NCI-H2227 (cell line): ENCODE results near the gene HMCES.

Experiments used
- DNase-seq: peaks from one replicate; lab custom pipeline; 2025; ENCODE audit not compliant: unreplicated experiment; lab: John Stamatoyannopoulos, UW

Gene HMCES, protein sequence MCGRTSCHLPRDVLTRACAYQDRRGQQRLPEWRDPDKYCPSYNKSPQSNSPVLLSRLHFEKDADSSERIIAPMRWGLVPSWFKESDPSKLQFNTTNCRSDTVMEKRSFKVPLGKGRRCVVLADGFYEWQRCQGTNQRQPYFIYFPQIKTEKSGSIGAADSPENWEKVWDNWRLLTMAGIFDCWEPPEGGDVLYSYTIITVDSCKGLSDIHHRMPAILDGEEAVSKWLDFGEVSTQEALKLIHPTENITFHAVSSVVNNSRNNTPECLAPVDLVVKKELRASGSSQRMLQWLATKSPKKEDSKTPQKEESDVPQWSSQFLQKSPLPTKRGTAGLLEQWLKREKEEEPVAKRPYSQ

DNA sequence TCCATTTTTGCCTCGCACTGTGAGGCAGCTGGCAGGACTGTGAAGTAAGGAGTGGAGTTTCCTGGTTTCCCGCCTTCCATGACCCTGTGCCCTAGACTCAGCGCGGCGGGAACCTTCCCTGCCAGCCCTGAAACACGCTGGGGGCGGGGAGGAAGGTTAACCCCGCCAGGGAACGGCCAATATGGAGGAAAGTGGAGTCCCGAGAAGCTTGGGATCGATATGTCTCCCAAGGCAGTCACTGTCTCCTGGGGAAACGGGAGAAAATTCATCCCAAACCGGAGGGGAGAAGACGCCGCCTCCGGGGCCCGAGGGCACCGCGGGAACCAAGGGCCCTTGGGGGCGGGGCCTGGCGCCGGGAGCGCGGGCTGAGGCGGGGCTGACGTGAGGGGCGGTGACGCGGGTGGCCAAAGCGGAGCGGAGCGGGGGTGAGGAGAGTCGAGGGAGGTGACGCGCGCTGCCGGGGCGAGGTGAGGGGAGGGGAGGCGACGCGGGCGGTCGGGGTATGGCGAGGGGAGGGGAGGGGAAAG is at the start of gene HMCES:
Gene HMCES, plus strand, starts transcription at position 432 of the 527 bp plus-strand sequence. CDS start 863 bp downstream, outside the sequence.
- peak; percentile 90 for DNase-seq

DNA sequence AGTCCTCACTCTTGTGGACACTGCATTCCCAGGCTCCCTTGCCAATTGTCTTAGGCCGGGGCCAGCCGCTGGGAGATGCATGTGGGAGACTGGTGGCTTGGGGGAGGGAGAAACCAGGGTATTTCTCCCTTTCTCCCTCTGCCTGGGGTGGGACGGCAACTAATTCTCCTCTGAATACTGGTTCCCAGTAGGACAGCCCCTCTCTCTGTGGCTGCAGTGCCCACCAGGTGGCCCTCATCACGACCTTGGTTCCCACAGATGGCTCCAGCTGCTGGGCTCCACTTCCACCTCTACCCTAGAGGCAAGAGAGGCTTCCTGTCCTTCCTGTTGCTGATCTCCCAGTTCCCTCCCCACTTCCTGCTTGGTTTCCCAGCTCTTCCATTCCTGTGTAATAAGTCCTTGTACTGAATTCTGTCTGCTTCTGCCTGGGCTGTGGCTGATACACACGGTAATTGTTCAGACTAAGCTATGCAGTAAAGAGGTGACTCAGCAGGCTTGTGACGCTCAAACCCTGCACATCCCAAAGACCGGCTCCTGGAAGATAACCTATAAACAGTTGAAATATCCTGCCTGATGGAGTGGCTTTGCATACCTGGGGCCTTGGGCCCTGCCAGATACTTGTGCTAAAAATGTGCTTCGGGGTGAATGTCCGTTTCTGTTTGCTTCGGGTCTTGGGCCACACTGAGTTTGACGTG is 49.6 kb upstream of the HMCES start:
- DNase-seq: no peak

DNA sequence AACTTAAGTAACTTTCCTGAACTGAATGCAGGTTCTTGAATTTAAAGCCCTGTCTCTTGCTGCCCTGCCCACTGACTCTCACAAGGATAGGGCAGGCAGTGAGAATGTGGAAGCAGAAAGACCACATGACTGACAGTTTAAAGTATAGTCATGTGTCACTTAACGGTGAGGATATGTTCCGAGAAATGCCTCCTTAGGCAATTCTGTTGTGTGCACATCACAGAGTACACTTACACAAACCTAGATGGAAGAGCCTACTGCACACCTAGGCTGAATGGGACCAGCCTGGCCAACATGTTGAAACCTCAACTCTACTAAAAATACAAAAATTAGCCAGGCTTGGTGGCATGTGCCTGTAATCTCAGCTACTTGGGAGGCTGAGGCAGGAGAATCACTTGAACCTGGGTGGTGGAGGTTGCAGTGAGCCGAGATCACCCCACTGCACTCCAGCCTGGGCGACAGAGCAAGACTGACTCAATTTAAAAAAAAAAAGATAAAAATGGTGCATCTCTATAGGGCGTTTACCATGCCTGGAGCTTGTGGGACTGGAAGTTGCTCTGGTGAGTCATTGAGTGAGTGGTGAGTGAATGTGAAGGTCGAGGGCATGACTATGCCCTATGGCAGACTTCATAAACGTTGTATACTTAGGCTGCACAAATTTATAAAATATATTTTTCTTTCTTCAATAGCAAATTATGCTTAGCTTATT is 48.2 kb upstream of the HMCES start:
- no peak for DNase-seq

DNA sequence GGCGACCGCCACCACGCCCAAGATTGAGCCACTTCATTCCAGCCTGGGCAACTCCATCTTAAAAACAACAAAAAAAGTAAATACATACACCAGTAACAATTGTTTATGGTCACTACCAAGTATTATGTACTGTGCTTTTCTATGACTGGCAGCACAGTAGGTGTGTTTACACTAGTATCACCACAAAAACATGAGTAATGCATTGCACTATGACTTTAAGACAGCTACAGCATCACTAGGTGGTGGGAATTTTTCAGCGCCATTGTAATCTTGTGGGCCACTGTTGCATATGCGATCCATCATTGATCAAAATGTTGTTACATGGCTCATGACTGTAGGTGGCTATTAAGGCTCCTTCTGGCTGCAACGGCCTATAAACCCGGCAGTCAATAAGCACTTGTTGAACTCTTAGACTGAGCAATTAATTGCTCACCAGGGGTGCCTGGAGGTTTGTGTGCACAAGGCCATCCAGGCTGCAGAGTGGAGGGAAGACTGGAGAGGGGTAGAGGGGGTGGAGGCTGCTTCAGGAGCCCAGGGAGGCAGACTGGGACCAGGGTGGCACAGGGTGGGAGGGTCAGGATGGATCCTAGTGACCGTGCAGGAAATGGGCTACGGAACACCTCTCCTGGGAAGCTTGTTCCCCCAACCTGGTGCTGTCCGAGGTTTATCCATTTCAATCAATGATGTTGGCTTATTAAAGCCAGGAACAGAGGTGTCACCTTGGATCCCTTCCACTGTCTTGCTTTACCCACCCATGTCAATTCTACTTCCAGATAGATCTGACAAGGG is 47.1 kb upstream of the HMCES start:
- DNase-seq: peak; percentile 31

DNA sequence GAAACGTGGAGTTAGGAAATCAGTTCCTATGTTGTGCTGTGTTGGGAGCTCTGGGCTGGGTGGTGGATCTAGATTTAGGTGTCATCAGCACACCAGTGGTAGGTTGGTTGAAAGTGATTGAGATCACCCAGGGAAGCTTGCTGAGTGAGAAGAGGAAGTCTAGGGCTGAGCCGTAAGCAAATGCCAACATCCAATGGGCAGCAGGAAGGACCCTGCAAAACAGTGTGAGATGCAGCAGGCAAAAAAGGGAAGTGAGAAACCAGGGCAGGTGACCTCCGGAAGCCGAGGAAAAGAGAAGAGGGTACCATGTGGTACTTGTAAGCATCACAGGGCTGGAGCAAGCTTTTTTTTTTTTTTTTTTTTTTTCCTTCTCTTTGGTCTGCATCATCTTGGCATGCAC is 45.1 kb upstream of the HMCES start:
- no peak for DNase-seq

DNA sequence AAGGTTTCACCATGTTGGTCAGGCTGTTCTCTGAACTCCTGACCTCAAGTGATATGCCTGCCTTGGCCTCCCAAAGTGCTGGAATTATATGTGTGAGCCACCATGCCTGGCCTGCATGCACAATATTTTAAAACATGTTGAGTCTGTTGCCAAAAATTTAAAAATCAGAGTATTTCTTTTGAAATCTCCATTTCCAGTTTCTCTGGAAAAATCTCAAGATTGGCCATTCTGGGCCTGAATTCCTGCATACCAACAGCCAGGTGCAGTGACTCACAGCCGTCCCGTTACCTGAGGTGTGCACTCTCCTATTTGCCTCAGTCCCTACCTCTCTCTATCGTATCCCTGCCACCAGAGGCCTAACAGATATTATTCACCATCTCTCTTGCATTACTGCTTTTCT is 44.2 kb upstream of the HMCES start:
- DNase-seq: no peak

DNA sequence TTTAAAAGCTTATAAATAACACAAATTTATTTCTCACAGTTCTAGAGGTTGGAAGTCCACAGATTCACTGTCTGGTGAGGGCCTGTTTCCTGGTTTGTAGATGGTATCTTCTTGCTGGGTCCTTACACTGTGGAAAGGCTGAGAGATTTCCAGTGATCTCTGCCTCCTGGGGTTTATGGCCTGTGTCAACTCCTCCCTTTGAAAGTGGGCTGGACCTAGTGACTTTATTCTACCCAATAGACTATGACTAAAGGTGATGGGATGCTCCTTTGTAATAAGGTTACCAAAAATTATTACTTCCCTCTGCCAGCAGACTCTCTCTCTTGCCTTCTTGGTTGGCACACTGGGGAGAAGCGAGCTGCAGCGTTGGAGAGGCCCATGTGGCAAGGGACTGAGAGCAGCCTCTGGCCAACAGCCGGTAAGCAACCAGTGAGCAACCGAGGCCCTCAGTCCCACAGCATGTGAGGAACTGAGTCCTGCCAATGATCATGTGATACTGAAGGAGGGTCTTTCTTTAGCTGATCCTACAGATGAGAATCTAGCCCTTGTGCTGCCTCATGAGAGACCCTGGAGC is 43.2 kb upstream of the HMCES start:
- no peak for DNase-seq

DNA sequence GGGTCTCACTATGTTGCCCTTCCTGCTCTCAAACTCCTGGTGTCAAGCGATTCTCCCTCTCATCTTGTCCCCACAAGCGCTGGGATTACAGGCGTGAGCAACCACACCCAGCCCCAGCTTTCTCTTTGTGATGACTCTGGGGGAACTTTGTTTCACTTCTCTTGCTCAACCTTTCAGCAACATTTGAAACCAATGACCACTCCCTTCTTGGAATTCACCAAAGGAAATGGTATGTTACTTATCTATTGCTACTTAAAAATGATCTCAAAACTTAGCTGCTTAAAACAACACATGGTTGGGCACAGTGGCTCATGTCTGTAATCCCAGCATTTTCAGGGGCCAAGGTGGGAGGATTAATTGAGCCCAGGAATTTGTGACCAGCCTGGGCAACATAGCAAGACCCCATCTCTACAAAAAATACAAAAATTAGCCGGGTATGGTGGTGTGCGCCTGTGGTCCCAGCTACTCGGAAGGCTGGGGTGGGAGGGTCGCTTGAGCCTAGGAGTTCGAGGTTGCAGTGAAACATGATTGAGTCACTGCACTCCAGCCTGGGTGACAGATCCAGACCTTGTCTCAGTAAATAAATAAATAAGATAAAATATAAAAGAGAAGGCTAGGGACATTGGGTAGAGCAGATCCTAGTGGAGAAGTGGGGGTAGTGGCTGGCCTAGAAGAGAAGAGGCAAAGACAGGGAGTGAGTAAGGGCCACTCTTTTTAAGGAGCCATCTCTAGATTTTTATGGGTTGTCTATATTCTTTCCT is 39.5 kb upstream of the HMCES start:
- no peak for DNase-seq

DNA sequence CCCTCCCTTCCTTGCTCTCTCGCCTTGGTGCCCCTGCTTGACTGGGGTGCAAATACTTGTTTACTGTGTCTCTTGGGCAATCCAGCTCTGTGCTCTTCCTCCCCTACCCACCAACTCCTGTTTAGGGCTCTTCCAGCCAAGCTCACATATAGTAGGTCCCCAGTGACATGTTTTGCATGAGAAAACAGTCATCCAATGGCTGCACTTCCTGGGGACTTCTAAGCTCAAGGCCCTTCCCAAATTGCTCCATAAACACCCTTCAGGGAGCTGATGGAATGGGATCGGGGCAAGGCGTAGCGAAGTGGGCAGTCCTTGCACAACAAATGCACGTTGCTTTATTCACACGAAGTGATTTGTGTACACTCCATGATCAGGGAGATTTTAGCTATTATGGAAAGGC is 38.7 kb upstream of the HMCES start:
- no peak for DNase-seq

DNA sequence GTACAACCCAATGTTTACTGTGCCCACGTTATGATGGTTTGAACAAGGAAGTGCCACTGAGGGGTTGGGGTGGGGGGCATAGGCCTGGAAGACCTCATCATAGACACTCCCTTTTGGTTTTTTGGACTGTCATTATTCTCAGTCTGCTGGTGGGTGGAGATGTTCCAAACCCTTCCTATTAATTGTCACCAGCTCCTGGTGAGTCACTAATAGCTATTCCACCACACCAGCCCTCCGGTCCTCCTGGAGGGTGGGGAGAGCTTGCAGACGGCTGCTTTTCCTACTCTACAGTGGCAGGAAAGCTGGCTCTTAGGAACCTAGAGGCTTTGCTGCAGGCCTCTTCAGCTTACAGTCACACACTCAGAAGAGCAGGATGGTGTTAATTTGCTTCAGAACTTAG is 38.2 kb upstream of the HMCES start:
- no peak for DNase-seq

DNA sequence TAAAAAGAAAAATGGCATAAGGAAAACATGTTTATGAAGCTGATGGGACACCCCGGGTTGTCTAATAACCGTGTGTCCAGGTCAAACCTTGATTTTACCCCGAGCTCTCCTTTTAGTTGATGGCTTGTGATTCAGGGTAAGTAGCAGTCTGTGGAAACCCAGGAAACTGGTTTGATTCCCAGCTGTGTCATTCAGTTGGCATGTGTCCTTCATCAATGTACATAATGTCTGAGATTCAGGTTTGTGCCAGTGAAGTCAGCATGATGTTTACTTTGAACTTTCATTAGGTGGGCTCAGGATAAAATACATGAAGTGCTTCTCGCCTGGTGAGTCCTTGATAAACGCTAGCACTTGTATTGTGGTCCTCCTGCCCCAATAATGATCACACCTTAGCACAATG is 33.5 kb upstream of the HMCES start:
- no peak for DNase-seq

DNA sequence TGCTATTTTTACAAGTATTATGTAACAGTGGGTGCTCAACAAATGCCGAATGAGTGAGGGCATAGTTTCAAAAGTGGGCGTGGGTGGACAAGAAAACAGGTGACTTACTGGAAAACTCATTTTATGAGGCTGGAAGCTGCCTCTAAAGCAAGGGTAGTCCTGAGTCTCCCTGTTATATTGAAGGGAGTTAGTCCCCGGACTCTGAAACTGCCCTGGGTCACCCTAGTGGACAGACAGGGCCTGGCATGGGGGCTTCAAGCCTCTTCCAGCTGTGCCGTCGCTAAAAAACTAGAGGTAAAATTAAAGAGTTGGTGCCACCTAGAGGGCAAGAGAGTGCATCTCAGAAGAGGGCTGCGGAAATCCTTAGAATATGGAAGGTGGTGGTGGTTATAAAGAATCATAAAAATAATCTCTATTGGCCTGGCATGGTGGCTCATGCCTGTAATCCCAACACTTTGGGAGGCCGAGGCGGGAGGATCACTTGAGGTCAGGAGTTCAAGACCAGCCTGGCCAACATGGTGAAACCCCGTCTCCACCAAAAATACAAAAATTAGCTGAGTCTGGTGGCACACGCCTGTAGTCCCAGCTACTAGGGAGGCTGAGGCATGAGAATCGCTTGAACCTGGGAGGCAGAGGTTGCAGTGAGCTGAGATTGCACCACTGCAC is 32.9 kb upstream of the HMCES start:
- DNase-seq: peak; percentile 84

DNA sequence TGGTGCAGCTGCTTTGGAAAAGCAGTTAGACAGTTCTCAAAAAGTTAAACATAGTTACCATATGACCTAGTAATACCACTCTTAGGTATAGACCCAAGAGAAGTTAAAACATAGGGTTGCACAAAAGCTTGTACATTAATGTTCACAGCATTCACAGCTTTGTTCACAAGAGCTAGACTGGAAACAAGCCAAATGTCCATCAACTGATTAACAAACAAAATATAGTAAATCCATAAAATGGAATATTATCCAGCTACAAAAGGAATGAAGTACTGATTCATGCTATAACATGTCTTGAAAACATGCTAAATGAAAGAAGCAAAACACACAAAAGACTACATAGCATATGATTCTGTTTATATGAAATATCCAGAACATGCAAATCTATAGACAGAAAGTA is 32.0 kb upstream of the HMCES start:
- no peak for DNase-seq

DNA sequence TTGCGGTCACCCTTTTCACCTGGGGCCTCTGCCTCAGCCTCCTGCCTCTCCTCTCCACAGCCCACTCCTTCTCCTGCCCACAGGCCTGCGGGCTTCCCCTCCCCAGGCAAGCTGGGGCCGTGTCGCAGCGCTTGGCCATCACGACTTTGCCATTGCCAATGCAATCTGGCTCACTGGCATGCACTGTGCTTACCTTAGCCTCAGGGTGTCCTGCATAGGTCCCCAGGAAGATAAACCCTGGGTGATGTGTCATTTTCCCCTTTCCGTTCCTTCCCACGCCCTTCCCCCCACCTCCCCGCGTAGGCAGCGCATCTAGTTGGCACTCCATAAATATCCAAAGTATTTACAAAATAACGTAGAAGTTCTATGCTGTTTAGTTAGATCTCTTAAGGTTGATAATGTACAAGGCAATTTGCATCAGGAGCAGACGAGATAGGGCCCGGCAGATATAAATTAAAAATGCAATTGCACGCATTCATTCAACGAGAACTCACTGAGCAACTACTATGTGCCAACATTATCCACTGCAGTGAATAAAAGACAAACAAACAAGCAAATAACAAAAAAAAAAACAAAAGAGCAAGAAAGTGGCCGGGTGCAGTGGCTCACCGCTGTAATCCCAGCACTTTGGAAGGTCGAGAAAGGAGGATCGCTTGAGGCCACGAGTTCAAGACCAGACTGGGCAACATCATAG is 30.2 kb upstream of the HMCES start:
- DNase-seq: no peak

DNA sequence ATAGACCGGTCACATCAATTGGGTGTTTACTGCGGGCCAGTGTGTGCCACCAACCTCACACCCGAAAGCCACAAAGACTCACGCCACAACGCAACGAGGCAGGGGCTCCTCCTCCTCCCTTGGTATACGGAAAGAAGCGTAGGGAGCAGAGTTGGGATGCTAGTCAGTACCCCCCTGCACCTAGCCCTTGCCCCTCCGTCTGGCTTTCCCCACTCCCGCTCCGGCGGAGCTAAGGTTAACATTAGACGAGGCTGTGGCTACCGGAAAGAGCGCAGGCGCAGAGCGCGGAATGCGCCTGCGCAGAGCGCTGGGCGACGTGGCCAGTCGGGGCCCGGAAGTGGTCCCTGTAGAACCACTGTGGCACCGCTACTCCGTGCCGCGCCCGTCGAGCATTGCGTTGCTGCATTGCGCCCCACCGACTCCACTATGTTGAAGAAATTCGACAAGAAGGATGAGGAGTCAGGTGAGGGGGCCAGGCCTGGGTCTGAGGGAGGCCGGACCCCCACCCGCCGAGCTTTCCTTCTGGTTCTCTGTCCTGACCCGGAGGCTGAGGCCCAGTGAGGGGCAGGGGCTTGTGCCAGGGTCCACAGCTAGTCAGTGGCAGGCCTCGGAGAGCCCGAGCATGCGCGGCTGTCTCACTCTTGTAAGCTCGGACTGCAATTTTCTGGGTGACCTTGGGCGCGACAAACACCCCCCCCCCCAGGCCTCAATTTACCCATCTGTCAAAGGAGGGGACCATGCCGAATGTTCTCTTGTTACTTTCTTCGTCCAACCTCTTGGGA is 29.2 kb upstream of the HMCES start, which contains the start of gene COPG1:
Gene COPG1, plus strand, starts transcription at position 323 of the 782 bp plus-strand sequence. Its CDS starts 104 bp downstream, at position 427.
- peak; percentile 92 for DNase-seq

DNA sequence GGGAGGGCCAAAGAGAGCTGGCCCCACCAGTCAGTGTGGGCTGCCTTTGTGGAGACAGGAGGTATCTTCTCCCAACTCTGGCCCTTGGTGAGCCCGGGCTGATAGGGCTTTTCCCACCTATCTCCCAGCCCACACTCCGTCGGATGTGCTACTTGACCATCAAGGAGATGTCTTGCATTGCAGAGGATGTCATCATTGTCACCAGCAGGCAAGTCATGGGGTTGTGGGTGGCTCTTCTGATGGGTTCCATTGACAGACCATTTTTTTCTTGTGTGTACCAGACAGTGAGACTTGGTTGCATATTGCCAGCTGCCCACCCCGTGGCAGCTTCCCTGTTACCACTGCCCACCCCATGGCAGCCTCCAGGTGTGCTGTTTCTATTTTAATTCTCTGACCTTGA is 25.9 kb upstream of the HMCES start:
- DNase-seq: no peak

DNA sequence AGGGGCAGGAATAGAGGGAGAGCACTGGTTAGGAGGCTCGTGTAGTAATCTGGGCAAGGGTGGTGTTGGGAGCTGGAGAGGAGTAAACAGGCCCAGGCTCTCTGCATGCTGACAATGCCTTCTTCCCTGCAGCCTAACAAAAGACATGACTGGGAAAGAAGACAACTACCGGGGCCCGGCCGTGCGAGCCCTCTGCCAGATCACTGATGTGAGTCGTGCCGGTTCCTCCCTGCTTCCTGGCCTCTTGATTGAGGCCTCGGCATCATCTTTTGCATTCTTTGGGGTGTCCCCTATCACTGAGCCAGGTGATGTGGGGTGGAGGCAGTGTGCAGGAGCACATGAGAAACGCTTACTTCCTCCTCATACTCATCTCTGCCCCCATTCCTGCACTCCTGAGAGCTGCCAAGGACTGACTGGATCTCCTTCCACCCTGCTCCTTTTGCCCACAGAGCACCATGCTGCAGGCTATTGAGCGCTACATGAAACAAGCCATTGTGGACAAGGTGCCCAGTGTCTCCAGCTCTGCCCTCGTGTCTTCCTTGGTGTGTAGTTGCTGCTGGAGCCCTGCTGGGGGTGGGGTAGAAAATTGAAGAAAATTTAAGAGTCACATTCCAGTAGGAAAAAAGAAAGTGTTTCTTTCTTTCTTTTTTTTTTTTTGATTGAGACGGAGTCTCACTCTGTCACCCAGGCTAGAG is 24.0 kb upstream of the HMCES start:
- DNase-seq: no peak
